ENCODE results near the gene ANAPC7. TPM values are rescaled to one million over a fixed set of nuclear protein-coding genes. Genes with fewer than 3 reads are reported as not detected.

The ANAPC7 gene
- total and polyA plus RNA-seq, 9 of the 15 experiments (the other 6 are each of a cell fraction or from before 2014, with no cell fraction given), result 46.7 to 158 (median 109) TPM

- peak overlapping the region; percentile 37; the same call in 1 of the 3 replicates for H3K27ac ChIP-seq (ENCODE audit: extremely low read depth, low read depth, low read length)
- peaks cover 8 to 21% of the 10 kb centered on the region in 2 experiments; a peak in 4 of 5 replicates for H3K4me1 ChIP-seq (replicated peaks in 1 of 2; ENCODE audit: control insufficient read depth in 2 of 2, insufficient read depth in 2 of 2, low read length in 2 of 2)
- H3K9me1 ChIP-seq (ENCODE audit: control insufficient read depth, insufficient read depth, low read length), result no peaks in the 10 kb centered on the region
- no peak overlapping the region for H3K9ac ChIP-seq (ENCODE audit: insufficient read depth in 1 of 2, low read depth in 2 of 2, low read length in 2 of 2)
- 78% methylated on average over 3 of the region's 3 CpGs for WGBS (ENCODE audit: insufficient coverage, low coverage, missing lambda C conversion rate)
- peaks cover 36% of the 10 kb centered on the region; the same call in 2 of the 3 replicates for H3K36me3 ChIP-seq (ENCODE audit: control insufficient read depth, insufficient read depth, low read length)
- ATAC-seq, result no peak
- ChIA-PET POLR2A (interaction anchor here (0.6 to 1.7 kb wide), 11 partner anchors 10 to 461 kb away, joined by 3 to 10 read pairs (median 3); no protein-coding TSS in a partner anchor), CTCF (ENCODE audit: low intra/inter-chr PET ratio) (interaction anchor here (0.7 kb wide), 1 partner anchor 217 kb away, joined by 3 read pairs; no protein-coding TSS in a partner anchor)
- no peaks in the 10 kb centered on the region for H3K9me3 ChIP-seq (replicated peaks; ENCODE audit: control insufficient read depth, insufficient read depth, low read depth, low read length)
- no peak for TF ChIP-seq SRSF1 (IDR thresholded peaks at IDR 0.05; ENCODE audit: low read depth, low read length)
- no peak for TF ChIP-seq ZMIZ1 (IDR thresholded peaks at IDR 0.05; ENCODE audit: low read depth in 2 of 2, low read length in 2 of 2)
- no peak for TF ChIP-seq ZBTB11 (CRISPR knock-in tag; IDR thresholded peaks at IDR 0.05)
- no peak for TF ChIP-seq ZNF146 (CRISPR knock-in tag; IDR thresholded peaks at IDR 0.05; ENCODE audit: unreplicated experiment)
- no peak for TF ChIP-seq ZHX1 (conservative IDR thresholded peaks at IDR 0.05; ENCODE audit: low read length)
- TF ChIP-seq BMI1 (IDR thresholded peaks at IDR 0.05; ENCODE audit: low read length), result no peak
- H3K79me2 ChIP-seq (ENCODE audit: control insufficient read depth, insufficient read depth, low read length), result no peaks in the 10 kb centered on the region
- FAIRE-seq, result no peak
- H3K4me3 ChIP-seq, result no peak overlapping the region
- in situ Hi-C loops (cut with MboI), result no loop called here
- BruUV-seq (replicated peaks), result no TSS peak
- intact Hi-C loops (cut with micrococcal nuclease), result loop anchor here (10.0 kb wide), 1 partner anchor 248 kb away; no protein-coding TSS in a partner anchor
- no peak overlapping the region for H3K4me2 ChIP-seq (ENCODE audit: insufficient read depth, low read length)
- DNase-seq (ENCODE audit: extremely low read depth in 1 of 4, low spot score in 3 of 4), result no peak
- H3K27me3 ChIP-seq (ENCODE audit: control insufficient read depth in 2 of 2, insufficient read depth in 2 of 2, low read length in 2 of 2), result no peaks in the 10 kb centered on the region
- no peak overlapping the region for H2AFZ ChIP-seq (ENCODE audit: low read depth, low read length)
- H4K20me1 ChIP-seq (replicated peaks; ENCODE audit: control insufficient read depth, insufficient read depth, low read length), result peaks cover 11% of the 10 kb centered on the region; the same call in 1 of the 2 replicates
These were observed 51.1 kb downstream of the ANAPC7 start for GRCh38 chr12:110352401-110352800.
